WTC11 (cell line): ENCODE data around the gene KLK15. TPM values are rescaled to one million over a fixed set of nuclear protein-coding genes. Genes with fewer than 3 reads are reported as not detected.

Experiments used
- ATAC-seq: fragments of 200-7000 bp; cut with Tn5 transposase; 2 replicates; pipeline ENCODE4 v1.10.0; 2021; ENCODE audit warnings: mild to moderate bottlenecking, moderate library complexity
- CTCF ChIA-PET: fragments of 300-600 bp; sonication (Branson Sonifier 250); formaldehyde crosslinking; loops from one replicate; lab custom pipeline; 2021; ENCODE audit warnings: antibody characterized with exemption; lab: Charles Lee
- POLR2A ChIA-PET: fragments of 350-600 bp; sonication (Branson Sonifier 250); formaldehyde crosslinking; loops from one replicate; lab custom pipeline; 2021; ENCODE audit warnings: antibody characterized with exemption; lab: Charles Lee
- DNase-seq: peaks from one replicate; pipeline ENCODE4 v3.0.0; 2021; ENCODE audit warnings: low spot score
- H3K27ac Mint-ChIP-seq: 2 replicates; pipeline ENCODE4 v1.8.0; 2021; ENCODE audit warnings: mixed read lengths
- H3K27me3 Mint-ChIP-seq: 2 replicates; pipeline ENCODE4 v1.8.0; 2021; ENCODE audit warnings: low read depth, mild to moderate bottlenecking, moderate library complexity, mixed read lengths
- H3K36me3 Mint-ChIP-seq: 2 replicates; pipeline ENCODE4 v1.8.0; 2021; ENCODE audit warnings: mixed read lengths
- H3K4me1 Mint-ChIP-seq: 2 replicates; pipeline ENCODE4 v1.8.0; 2022; ENCODE audit warnings: mixed read lengths
- H3K4me3 Mint-ChIP-seq: 2 replicates; pipeline ENCODE4 v1.8.0; 2021; ENCODE audit warnings: mild to moderate bottlenecking, moderate library complexity, mixed read lengths
- H3K9me3 Mint-ChIP-seq: 2 replicates; pipeline ENCODE4 v1.8.0; 2021; ENCODE audit warnings: mixed read lengths
- ATF1 ChIP-seq: sonication (generic); formaldehyde crosslinking; IDR thresholded peaks from 2 replicates; pipeline ENCODE4 v1.8.1; 2023; ENCODE audit warnings: mild to moderate bottlenecking, moderate library complexity, missing genetic modification reagents
- ATF3 ChIP-seq: sonication (generic); formaldehyde crosslinking; conservative IDR thresholded peaks from 2 replicates; pipeline ENCODE4 v1.8.1; 2022; ENCODE audit warnings: mild to moderate bottlenecking, missing genetic modification reagents
- CREM ChIP-seq: sonication (generic); formaldehyde crosslinking; IDR thresholded peaks from 2 replicates; pipeline ENCODE4 v1.8.1; 2022; ENCODE audit warnings: mild to moderate bottlenecking, missing genetic modification reagents, moderate library complexity
- HMGXB4 ChIP-seq: sonication (generic); formaldehyde crosslinking; IDR thresholded peaks from 2 replicates; pipeline ENCODE4 v1.8.1; 2023; ENCODE audit warnings: mild to moderate bottlenecking, moderate library complexity, missing genetic modification reagents
- IRF2 ChIP-seq: sonication (generic); formaldehyde crosslinking; IDR thresholded peaks from 2 replicates; pipeline ENCODE4 v1.8.0; 2022; ENCODE audit warnings: low read depth, missing genetic modification reagents, borderline replicate concordance
- JAZF1 ChIP-seq: fragments of 250-450 bp; sonication (Bioruptor Pico); IDR thresholded peaks from 2 replicates; pipeline ENCODE4 v1.9.0; 2021; ENCODE audit warnings: moderate library complexity, mild to moderate bottlenecking, inconsistent platforms
- MYBL2 ChIP-seq: sonication (generic); formaldehyde crosslinking; IDR thresholded peaks from 2 replicates; pipeline ENCODE4 v1.8.1; 2023; ENCODE audit warnings: mild to moderate bottlenecking, moderate library complexity, missing genetic modification reagents
- PRRX2 ChIP-seq: fragments of 250-450 bp; sonication (Bioruptor Pico); IDR thresholded peaks from 2 replicates; pipeline ENCODE4 v1.8.0; 2021; ENCODE audit warnings: mild to moderate bottlenecking
- RELA ChIP-seq: sonication (generic); formaldehyde crosslinking; IDR thresholded peaks from 2 replicates; pipeline ENCODE4 v1.8.1; 2022; ENCODE audit warnings: missing genetic modification reagents, mild to moderate bottlenecking, borderline replicate concordance
- SOX15 ChIP-seq: fragments of 250-450 bp; sonication (Bioruptor Pico); IDR thresholded peaks from 2 replicates; pipeline ENCODE4 v1.9.0; 2021; ENCODE audit warnings: mild to moderate bottlenecking
- ZMAT4 ChIP-seq: fragments of 250-450 bp; sonication (Bioruptor Pico); IDR thresholded peaks from 2 replicates; pipeline ENCODE4 v1.9.0; 2021; ENCODE audit warnings: mild to moderate bottlenecking
- ZNF219 ChIP-seq: sonication (generic); formaldehyde crosslinking; IDR thresholded peaks from 2 replicates; pipeline ENCODE4 v1.8.0; 2023; ENCODE audit warnings: missing genetic modification reagents, mild to moderate bottlenecking, borderline replicate concordance
- ZNF232 ChIP-seq: sonication (generic); formaldehyde crosslinking; IDR thresholded peaks from 2 replicates; pipeline ENCODE4 v1.8.0; 2022; ENCODE audit warnings: mild to moderate bottlenecking, missing genetic modification reagents
- ZNF396 ChIP-seq: fragments of 250-450 bp; sonication (Bioruptor Pico); IDR thresholded peaks from 2 replicates; pipeline ENCODE4 v1.8.0; 2021; ENCODE audit warnings: mild to moderate bottlenecking, moderate library complexity, borderline replicate concordance
- ZNF425 ChIP-seq: fragments of 250-450 bp; sonication (Bioruptor Pico); conservative IDR thresholded peaks from 2 replicates; pipeline ENCODE4 v1.9.0; 2021; ENCODE audit warnings: mild to moderate bottlenecking
- ZNF512 ChIP-seq: sonication (generic); formaldehyde crosslinking; IDR thresholded peaks from 2 replicates; pipeline ENCODE4 v1.8.1; 2022; ENCODE audit warnings: missing genetic modification reagents, borderline replicate concordance
- total RNA-seq: library from RNA; stranded (reverse); gene quantifications from 3 replicates; pipeline ENCODE4 v1.2.3, GENCODE V29; 2021
- TF ChIP-seq, protein P1 (sequence below): sonication (generic); formaldehyde crosslinking; IDR thresholded peaks from 2 replicates; pipeline ENCODE4 v1.8.0; 2022; ENCODE audit warnings: mild to moderate bottlenecking, missing genetic modification reagents

The KLK15 gene
- total RNA-seq, 1 experiment from 2014 or later: not detected

GRCh38 chr19:50818859-50819472 is 14.4 kb downstream of the KLK15 start:
- ChIA-PET CTCF (interaction anchor here (0.6 to 1.4 kb wide), 4 partner anchors 13 to 275 kb away, joined by 3 to 4 read pairs (median 3); no protein-coding TSS in a partner anchor), POLR2A (no interaction called here)
- Mint-ChIP-seq H3K9me3 (peaks cover 14% of the 10 kb centered on the region), H3K36me3 (no peaks in the 10 kb centered on the region; the same call in 1 of the 2 replicates), H3K4me1 (peaks cover 37% of the 10 kb centered on the region), H3K4me3 (peak overlapping the region; percentile 77), H3K27me3 (peaks cover 89% of the 10 kb centered on the region), H3K27ac (no peak overlapping the region)
- DNase-seq (no peak), ATAC-seq (no peak)
- TF ChIP-seq ZNF396 (CRISPR knock-in tag) (no peak), PRRX2 (CRISPR knock-in tag) (no peak), ZNF219 (no peak), MYBL2 (no peak), CREM (CRISPR knock-in tag) (no peak), ZNF232 (no peak), HMGXB4 (no peak), IRF2 (CRISPR knock-in tag) (no peak), JAZF1 (no peak), ATF1 (no peak), ZNF425 (no peak), RELA (CRISPR knock-in tag) (no peak), ZMAT4 (CRISPR knock-in tag) (no peak), ATF3 (CRISPR knock-in tag) (no peak), SOX15 (CRISPR knock-in tag) (no peak), ZNF512 (no peak)
- TF ChIP-seq, protein P1, sequence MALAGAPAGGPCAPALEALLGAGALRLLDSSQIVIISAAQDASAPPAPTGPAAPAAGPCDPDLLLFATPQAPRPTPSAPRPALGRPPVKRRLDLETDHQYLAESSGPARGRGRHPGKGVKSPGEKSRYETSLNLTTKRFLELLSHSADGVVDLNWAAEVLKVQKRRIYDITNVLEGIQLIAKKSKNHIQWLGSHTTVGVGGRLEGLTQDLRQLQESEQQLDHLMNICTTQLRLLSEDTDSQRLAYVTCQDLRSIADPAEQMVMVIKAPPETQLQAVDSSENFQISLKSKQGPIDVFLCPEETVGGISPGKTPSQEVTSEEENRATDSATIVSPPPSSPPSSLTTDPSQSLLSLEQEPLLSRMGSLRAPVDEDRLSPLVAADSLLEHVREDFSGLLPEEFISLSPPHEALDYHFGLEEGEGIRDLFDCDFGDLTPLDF (CRISPR knock-in tag): no peak
